Measurements from ENCODE around the gene UNC13C.

- TF ChIP-seq, protein P1, sequence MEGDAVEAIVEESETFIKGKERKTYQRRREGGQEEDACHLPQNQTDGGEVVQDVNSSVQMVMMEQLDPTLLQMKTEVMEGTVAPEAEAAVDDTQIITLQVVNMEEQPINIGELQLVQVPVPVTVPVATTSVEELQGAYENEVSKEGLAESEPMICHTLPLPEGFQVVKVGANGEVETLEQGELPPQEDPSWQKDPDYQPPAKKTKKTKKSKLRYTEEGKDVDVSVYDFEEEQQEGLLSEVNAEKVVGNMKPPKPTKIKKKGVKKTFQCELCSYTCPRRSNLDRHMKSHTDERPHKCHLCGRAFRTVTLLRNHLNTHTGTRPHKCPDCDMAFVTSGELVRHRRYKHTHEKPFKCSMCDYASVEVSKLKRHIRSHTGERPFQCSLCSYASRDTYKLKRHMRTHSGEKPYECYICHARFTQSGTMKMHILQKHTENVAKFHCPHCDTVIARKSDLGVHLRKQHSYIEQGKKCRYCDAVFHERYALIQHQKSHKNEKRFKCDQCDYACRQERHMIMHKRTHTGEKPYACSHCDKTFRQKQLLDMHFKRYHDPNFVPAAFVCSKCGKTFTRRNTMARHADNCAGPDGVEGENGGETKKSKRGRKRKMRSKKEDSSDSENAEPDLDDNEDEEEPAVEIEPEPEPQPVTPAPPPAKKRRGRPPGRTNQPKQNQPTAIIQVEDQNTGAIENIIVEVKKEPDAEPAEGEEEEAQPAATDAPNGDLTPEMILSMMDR (IDR thresholded peaks at IDR 0.05), result no peak
- no peak for TF ChIP-seq POLR2A (IDR thresholded peaks at IDR 0.05)
These were observed 657.9 kb downstream of the UNC13C start for GRCh38 chr15:54636147-54636546.
